ENCODE data around the gene EIF4E1B. TPM values are rescaled to one million over a fixed set of nuclear protein-coding genes. Genes with fewer than 3 reads are reported as not detected.

The EIF4E1B gene
- total RNA-seq, 1 donor from 2014 or later, result not detected

GRCh38 chr5:176629317-176629852, 1.1 kb upstream of the EIF4E1B start:
- Histone ChIP-seq H3K9me3 (replicated peaks) (no peaks in the 10 kb centered on the region), H3K27ac (replicated peaks) (no peak overlapping the region), H3K36me3 (no peaks in the 10 kb centered on the region), H3K27me3 (ENCODE audit: low read depth) (peaks cover 100% of the 10 kb centered on the region), H3K4me1 (peaks cover 15% of the 10 kb centered on the region), H3K4me3 (peak overlapping the region; percentile 62)
- intact Hi-C loops (cut with micrococcal nuclease), result no loop called here
- DNase-seq, result no peak
- no peak for TF ChIP-seq CTCF (IDR thresholded peaks at IDR 0.05; ENCODE audit: borderline replicate concordance)

- Histone ChIP-seq H3K27ac (replicated peaks) (no peak overlapping the region), H3K9me3 (replicated peaks) (no peaks in the 10 kb centered on the region), H3K27me3 (ENCODE audit: low read depth) (peaks cover 100% of the 10 kb centered on the region), H3K36me3 (no peaks in the 10 kb centered on the region), H3K4me1 (peaks cover 15% of the 10 kb centered on the region), H3K4me3 (peak overlapping the region; percentile 62)
- intact Hi-C loops (cut with micrococcal nuclease), result no loop called here
- DNase-seq, result no peak
- TF ChIP-seq CTCF (IDR thresholded peaks at IDR 0.05; ENCODE audit: borderline replicate concordance), result no peak
Measured at GRCh38 chr5:176630681-176631222, 277 bp downstream of the EIF4E1B start.

GRCh38 chr5:176631383-176632200, 1.1 kb downstream of the EIF4E1B start:
- peaks cover 92% of the 10 kb centered on the region for H3K27me3 ChIP-seq (ENCODE audit: low read depth)
- intact Hi-C loops (cut with micrococcal nuclease), result no loop called here
- H3K27ac ChIP-seq (replicated peaks), result no peak overlapping the region
- TF ChIP-seq CTCF (IDR thresholded peaks at IDR 0.05; ENCODE audit: borderline replicate concordance), result no peak
- H3K36me3 ChIP-seq, result no peaks in the 10 kb centered on the region
- no peak overlapping the region for H3K4me3 ChIP-seq
- DNase-seq, result no peak
- H3K4me1 ChIP-seq, result peaks cover 15% of the 10 kb centered on the region
- H3K9me3 ChIP-seq (replicated peaks), result no peaks in the 10 kb centered on the region

GRCh38 chr5:176632745-176633144, 2.3 kb downstream of the EIF4E1B start:
- no peaks in the 10 kb centered on the region for H3K36me3 ChIP-seq
- H3K27me3 ChIP-seq (ENCODE audit: low read depth), result peaks cover 81% of the 10 kb centered on the region
- intact Hi-C loops (cut with micrococcal nuclease), result no loop called here
- no peak for TF ChIP-seq CTCF (IDR thresholded peaks at IDR 0.05; ENCODE audit: borderline replicate concordance)
- H3K4me3 ChIP-seq, result no peak overlapping the region
- H3K4me1 ChIP-seq, result peaks cover 15% of the 10 kb centered on the region
- no peak for DNase-seq
- no peaks in the 10 kb centered on the region for H3K9me3 ChIP-seq (replicated peaks)
- H3K27ac ChIP-seq (replicated peaks), result no peak overlapping the region

- intact Hi-C loops (cut with micrococcal nuclease), result no loop called here
- no peaks in the 10 kb centered on the region for H3K9me3 ChIP-seq (replicated peaks)
- no peak for TF ChIP-seq CTCF (IDR thresholded peaks at IDR 0.05; ENCODE audit: borderline replicate concordance)
- no peaks in the 10 kb centered on the region for H3K36me3 ChIP-seq
- peaks cover 72% of the 10 kb centered on the region for H3K27me3 ChIP-seq (ENCODE audit: low read depth)
- no peak for DNase-seq
- H3K27ac ChIP-seq (replicated peaks), result no peak overlapping the region
- no peak overlapping the region for H3K4me3 ChIP-seq
- peaks cover 15% of the 10 kb centered on the region for H3K4me1 ChIP-seq
Measured at GRCh38 chr5:176633598-176633997, 3.1 kb downstream of the EIF4E1B start.

Data from left ventricle myocardium inferior (tissue), 1 donor.